Tibial nerve (tissue), 4 donors: Measurements from ENCODE around the gene BACH2.

Experiments
- EP300 ChIP-seq, 2 donors: sonication (generic); formaldehyde crosslinking; IDR thresholded peaks; one replicate each; pipeline ENCODE4 v1.6.1; 2017; ENCODE audit warnings: antibody characterized with exemption in 2 of 2, mild to moderate bottlenecking in 1 of 2
- TF ChIP-seq, protein P1 (sequence below), 5 experiments: fragments of 200-600 bp in 3 of 5; fragments of 450-650 bp in 2 of 5; sonication (generic) in 3 of 5; IDR thresholded peaks; one replicate each; pipeline ENCODE4 v1.5.1; 2016 to 2019; ENCODE audit warnings: antibody characterized with exemption in 5 of 5, mild to moderate bottlenecking in 3 of 5, moderate library complexity in 2 of 5

DNA sequence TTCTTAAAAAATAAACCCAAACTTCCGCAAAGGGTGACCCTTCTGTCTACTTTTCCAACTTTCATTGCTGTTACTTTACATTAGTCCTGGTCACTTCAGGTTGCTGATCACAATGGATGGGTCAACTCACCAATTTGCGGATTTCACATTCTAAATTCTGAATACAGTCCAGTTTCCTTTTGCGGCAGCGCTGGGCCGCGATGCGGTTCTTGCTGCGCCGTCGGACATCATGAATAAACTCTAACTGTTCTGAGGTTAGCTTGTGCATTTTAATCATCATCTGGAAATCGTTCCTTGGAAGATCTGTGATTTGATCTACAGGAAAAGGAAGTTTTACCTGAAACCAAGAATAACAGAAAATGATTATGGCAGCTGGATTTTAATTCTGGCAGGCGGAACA, 358.6 kb downstream of the BACH2 start:
- TF ChIP-seq, protein P1, sequence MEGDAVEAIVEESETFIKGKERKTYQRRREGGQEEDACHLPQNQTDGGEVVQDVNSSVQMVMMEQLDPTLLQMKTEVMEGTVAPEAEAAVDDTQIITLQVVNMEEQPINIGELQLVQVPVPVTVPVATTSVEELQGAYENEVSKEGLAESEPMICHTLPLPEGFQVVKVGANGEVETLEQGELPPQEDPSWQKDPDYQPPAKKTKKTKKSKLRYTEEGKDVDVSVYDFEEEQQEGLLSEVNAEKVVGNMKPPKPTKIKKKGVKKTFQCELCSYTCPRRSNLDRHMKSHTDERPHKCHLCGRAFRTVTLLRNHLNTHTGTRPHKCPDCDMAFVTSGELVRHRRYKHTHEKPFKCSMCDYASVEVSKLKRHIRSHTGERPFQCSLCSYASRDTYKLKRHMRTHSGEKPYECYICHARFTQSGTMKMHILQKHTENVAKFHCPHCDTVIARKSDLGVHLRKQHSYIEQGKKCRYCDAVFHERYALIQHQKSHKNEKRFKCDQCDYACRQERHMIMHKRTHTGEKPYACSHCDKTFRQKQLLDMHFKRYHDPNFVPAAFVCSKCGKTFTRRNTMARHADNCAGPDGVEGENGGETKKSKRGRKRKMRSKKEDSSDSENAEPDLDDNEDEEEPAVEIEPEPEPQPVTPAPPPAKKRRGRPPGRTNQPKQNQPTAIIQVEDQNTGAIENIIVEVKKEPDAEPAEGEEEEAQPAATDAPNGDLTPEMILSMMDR (IDR thresholded peaks at IDR 0.05) = no peak
- TF ChIP-seq EP300 (IDR thresholded peaks at IDR 0.05) = no peak
